Liver (tissue), 9 donors: Measurements from ENCODE around the gene BOC. TPM values are rescaled to one million over a fixed set of nuclear protein-coding genes. Genes with fewer than 3 reads are reported as not detected.

Experiments used
- DNase-seq: peaks from one replicate; pipeline ENCODE4 v3.0.0-alpha.2; 2017; ENCODE audit warnings: low spot score
- H3K27ac ChIP-seq, 2 donors: one replicate each; pipeline ENCODE4 v1.7.0; 2013; ENCODE audit warnings: inconsistent platforms in 2 of 2, low read length in 2 of 2, control low read depth in 1 of 2, low read depth in 1 of 2, mild to moderate bottlenecking in 1 of 2
- H3K27me3 ChIP-seq, 4 donors: one replicate each; pipeline versions ENCODE4 v1.6.1 to v1.7.0; 2013; ENCODE audit warnings: low read length in 3 of 4, inconsistent platforms in 1 of 4, mild to moderate bottlenecking in 1 of 4, moderate library complexity in 1 of 4; ENCODE audit not compliant: control insufficient read depth in 4 of 4, insufficient read depth in 4 of 4
- H3K36me3 ChIP-seq, 4 donors: one replicate each; pipeline versions ENCODE4 v1.6.1 to v1.7.0; 2013; ENCODE audit warnings: low read length in 3 of 4, mild to moderate bottlenecking in 3 of 4, low read depth in 1 of 4, moderate library complexity in 1 of 4; ENCODE audit not compliant: control insufficient read depth in 4 of 4, insufficient read depth in 3 of 4
- H3K4me1 ChIP-seq, 4 donors: one replicate each; pipeline versions ENCODE4 v1.6.1 to v1.7.0; 2013; ENCODE audit warnings: low read length in 3 of 4, mild to moderate bottlenecking in 3 of 4, moderate library complexity in 1 of 4; ENCODE audit not compliant: control insufficient read depth in 4 of 4, insufficient read depth in 4 of 4
- H3K4me3 ChIP-seq, 3 donors: one replicate each; pipeline versions ENCODE4 v1.6.1 to v1.7.0; 2013; ENCODE audit warnings: low read length in 3 of 3, control low read depth in 1 of 3, low read depth in 1 of 3, mild to moderate bottlenecking in 1 of 3
- H3K9ac ChIP-seq, 2 donors: one replicate each; pipeline ENCODE4 v1.7.0; 2013; ENCODE audit warnings: low read length in 2 of 2, mild to moderate bottlenecking in 2 of 2, moderate library complexity in 2 of 2, control low read depth in 1 of 2, low read depth in 1 of 2
- H3K9me3 ChIP-seq, 4 donors: one replicate each; pipeline versions ENCODE4 v1.6.1 to v1.7.0; 2013; ENCODE audit warnings: low read length in 3 of 4; ENCODE audit not compliant: control insufficient read depth in 4 of 4
- CTCF ChIP-seq: fragments of 150-350 bp; IDR thresholded peaks from 2 replicates; pipeline ENCODE4 v1.5.1; 2017; ENCODE audit warnings: improper control_type of control experiment, low read depth, low read length; ENCODE audit not compliant: missing input control
- FOXA1 ChIP-seq: IDR thresholded peaks from 2 replicates; pipeline ENCODE4 v1.6.1; 2016; ENCODE audit warnings: antibody characterized with exemption
- GABPA ChIP-seq, 2 donors: IDR thresholded peaks in 1 of 2; conservative IDR thresholded peaks in 1 of 2; 2 replicates each; pipeline ENCODE4 v1.6.1; 2016; ENCODE audit warnings: antibody characterized with exemption in 2 of 2, mild to moderate bottlenecking in 1 of 2, moderate library complexity in 1 of 2
- HNF4A ChIP-seq, 2 donors: conservative IDR thresholded peaks; 2 replicates each; pipeline ENCODE4 v1.6.1; 2016; ENCODE audit warnings: antibody characterized with exemption in 2 of 2, mild to moderate bottlenecking in 2 of 2
- HNF4G ChIP-seq: IDR thresholded peaks from 2 replicates; pipeline ENCODE4 v1.6.1; 2016; ENCODE audit warnings: antibody characterized with exemption
- JUND ChIP-seq, 2 donors: IDR thresholded peaks; 2 replicates each; pipeline ENCODE4 v1.6.1; 2016; ENCODE audit warnings: antibody characterized with exemption in 2 of 2
- MAX ChIP-seq: IDR thresholded peaks from 2 replicates; pipeline ENCODE4 v1.6.1; 2016; ENCODE audit warnings: antibody characterized with exemption
- NR2F2 ChIP-seq: IDR thresholded peaks from 2 replicates; pipeline ENCODE4 v1.6.1; 2016; ENCODE audit warnings: antibody characterized with exemption
- RAD21 ChIP-seq, 2 donors: IDR thresholded peaks; 2 replicates each; pipeline ENCODE4 v1.6.1; 2016; ENCODE audit warnings: antibody characterized with exemption in 2 of 2, mild to moderate bottlenecking in 2 of 2
- REST ChIP-seq: IDR thresholded peaks from 2 replicates; pipeline ENCODE4 v1.6.1; 2016; ENCODE audit warnings: antibody characterized with exemption, mild to moderate bottlenecking
- RXRA ChIP-seq, 2 donors: IDR thresholded peaks; 2 replicates each; pipeline ENCODE4 v1.6.1; 2017 to 2018; ENCODE audit warnings: antibody characterized with exemption in 2 of 2, mild to moderate bottlenecking in 1 of 2
- TAF1 ChIP-seq: conservative IDR thresholded peaks from 2 replicates; pipeline ENCODE4 v1.6.1; 2016; ENCODE audit warnings: antibody characterized with exemption, mild to moderate bottlenecking
- YY1 ChIP-seq: IDR thresholded peaks from 2 replicates; pipeline ENCODE4 v1.6.1; 2016; ENCODE audit warnings: antibody characterized with exemption, mild to moderate bottlenecking
- WGBS: extraction: QIAGEN DNeasy Blood & Tissue Kit; methylation state at CpG from one replicate; pipeline ENCODE4 v1.1.7; 2013; 5-methylcytosine and 5-hydroxymethylcytosine counted together
- polyA plus RNA-seq, 2 donors: library from polyadenylated mRNA; stranded (reverse) in 1 of 2; unstranded in 1 of 2; fragments of 200-250 nt in 1 of 2; fragments of >200 nt in 1 of 2; fragmentation: Nextera tagmentation in 1 of 2; extraction: Ambion mirVana in 1 of 2; gene quantifications; one replicate each; pipeline versions ENCODE4 v1.2.1 to v1.2.3, GENCODE V29; 2013 to 2015
- total RNA-seq, 2 donors: library from RNA; depleted of rRNA; stranded (reverse); fragments of >200 nt; gene quantifications; one replicate each; pipeline ENCODE4 v1.2.3, GENCODE V29; 2014
- TF ChIP-seq, protein P1 (sequence below): IDR thresholded peaks from 2 replicates; pipeline ENCODE4 v1.6.1; 2016; ENCODE audit warnings: antibody characterized with exemption
- donor health status: healthy.
- donor health status: healthy.
- donor health status: healthy.
- donor health status: healthy.
- donor health status: healthy.

The BOC gene
- total and polyA plus RNA-seq, 4 donors = 0.31 to 1.5 (median 0.65) TPM; not detected in 1

DNA sequence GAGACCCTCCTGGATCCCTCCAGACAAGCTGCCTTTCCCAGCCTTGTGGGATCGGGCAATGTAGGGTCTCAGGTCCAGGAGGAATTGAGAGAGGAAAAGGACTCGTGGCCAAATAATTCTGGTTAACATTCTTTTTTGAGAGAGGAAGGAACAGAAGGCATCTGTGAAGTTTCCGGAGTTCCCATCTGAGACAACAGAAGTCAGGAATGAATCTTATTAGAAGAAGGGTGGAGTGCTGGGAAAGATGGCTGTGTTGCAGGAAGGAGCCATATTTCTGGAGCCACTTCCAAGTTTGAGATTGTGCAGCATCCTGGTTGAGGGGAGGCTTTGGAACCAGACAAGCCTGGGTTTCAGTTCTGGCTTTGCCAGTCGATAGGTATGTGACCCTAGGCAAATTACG, 9.4 kb downstream of the BOC start (continued):
- TF ChIP-seq REST = no peak
- no peak for TF ChIP-seq JUND (IDR thresholded peaks at IDR 0.05)

DNA sequence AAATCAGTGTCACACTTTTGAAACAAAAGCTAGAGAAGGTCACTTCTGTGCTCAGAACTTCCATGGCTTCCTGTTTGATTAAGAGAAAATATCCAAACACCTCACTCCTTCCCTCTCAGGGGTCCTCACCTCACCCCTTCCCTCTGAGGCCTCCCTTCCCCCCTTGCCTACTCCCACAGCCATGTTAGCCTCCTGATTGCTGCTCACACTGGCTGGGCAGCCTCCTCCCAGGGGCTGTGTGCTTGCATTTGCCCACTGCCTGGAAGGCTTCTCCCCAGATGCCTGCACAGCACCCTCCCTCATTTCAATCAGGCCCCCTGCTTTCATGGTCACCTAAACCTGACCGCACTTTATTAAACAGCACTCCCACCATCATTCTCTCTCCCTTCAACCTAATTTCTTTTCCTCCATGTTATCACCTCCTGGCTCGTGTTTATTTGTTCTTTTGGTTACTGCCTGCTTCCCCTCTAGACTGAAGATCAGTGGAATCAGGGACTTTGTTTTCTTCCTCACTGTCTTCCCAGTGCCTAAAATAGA, 10.4 kb downstream of the BOC start:
- no peak overlapping the region for H3K4me3 ChIP-seq
- H3K27me3 ChIP-seq = no peaks in the 10 kb centered on the region
- TF ChIP-seq FOXA1 = no peak
- no peak for TF ChIP-seq NR2F2
- TF ChIP-seq CTCF = no peak
- TF ChIP-seq TAF1 = no peak
- TF ChIP-seq, protein P1, sequence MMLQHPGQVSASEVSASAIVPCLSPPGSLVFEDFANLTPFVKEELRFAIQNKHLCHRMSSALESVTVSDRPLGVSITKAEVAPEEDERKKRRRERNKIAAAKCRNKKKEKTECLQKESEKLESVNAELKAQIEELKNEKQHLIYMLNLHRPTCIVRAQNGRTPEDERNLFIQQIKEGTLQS = no peak
- no peak for TF ChIP-seq GABPA (IDR thresholded peaks at IDR 0.05 in 1 of 2, conservative IDR thresholded peaks at IDR 0.05 in 1 of 2)
- no peak for TF ChIP-seq MAX
- TF ChIP-seq HNF4A (conservative IDR thresholded peaks at IDR 0.05) = no peak
- TF ChIP-seq RAD21 (IDR thresholded peaks at IDR 0.05) = no peak
- TF ChIP-seq JUND (IDR thresholded peaks at IDR 0.05) = no peak
- no peak for TF ChIP-seq HNF4G
- TF ChIP-seq RXRA (IDR thresholded peaks at IDR 0.05) = no peak
- TF ChIP-seq YY1 = no peak
- H3K27ac ChIP-seq = no peak overlapping the region
- H3K36me3 ChIP-seq = no peaks in the 10 kb centered on the region
- no peaks in the 10 kb centered on the region for H3K4me1 ChIP-seq
- DNase-seq = no peak
- no peaks in the 10 kb centered on the region for H3K9me3 ChIP-seq
- 49% methylated on average over 2 of the region's 2 CpGs for WGBS
- no peak overlapping the region for H3K9ac ChIP-seq

- Histone ChIP-seq H3K4me1 (no peaks in the 10 kb centered on the region), H3K27ac (no peak overlapping the region), H3K27me3 (no peaks in the 10 kb centered on the region), H3K9me3 (no peaks in the 10 kb centered on the region), H3K36me3 (no peaks in the 10 kb centered on the region), H3K4me3 (no peak overlapping the region), H3K9ac (no peak overlapping the region)
- TF ChIP-seq TAF1 (no peak), GABPA (IDR thresholded peaks at IDR 0.05 in 1 of 2, conservative IDR thresholded peaks at IDR 0.05 in 1 of 2) (no peak)
- 72% methylated on average over 10 of the region's 10 CpGs for WGBS
- DNase-seq = no peak
Measured at GRCh38 chr3:113222451-113223086, 11.2 kb downstream of the BOC start.
